Smooth muscle cell (in vitro differentiated cells): ENCODE results near the gene STN1. TPM values are rescaled to one million over a fixed set of nuclear protein-coding genes. Genes with fewer than 3 reads are reported as not detected.

Experiments
- DNase-seq: peaks from one replicate; lab custom pipeline; 2025; ENCODE audit not compliant: unreplicated experiment; lab: John Stamatoyannopoulos, UW
- H2AFZ ChIP-seq: fragments of 200-600 bp; sonication (generic); 2 replicates; pipeline ENCODE4 v1.6.0; 2016; ENCODE audit warnings: antibody characterized with exemption, low read depth, mild to moderate bottlenecking
- H3F3A ChIP-seq: fragments of 200-600 bp; sonication (generic); 2 replicates; pipeline ENCODE4 v1.6.0; 2017; ENCODE audit warnings: antibody characterized with exemption, low read depth
- H3K27ac ChIP-seq: fragments of 200-600 bp; sonication (generic); 2 replicates; pipeline ENCODE4 v1.5.1; 2016; ENCODE audit warnings: low read depth, mild to moderate bottlenecking
- H3K27me3 ChIP-seq: fragments of 200-600 bp; sonication (generic); 2 replicates; pipeline ENCODE4 v1.6.1; 2016; ENCODE audit warnings: low read depth, mild to moderate bottlenecking
- H3K36me3 ChIP-seq: fragments of 200-600 bp; sonication (generic); 2 replicates; pipeline ENCODE4 v1.5.1; 2016; ENCODE audit warnings: low read depth
- H3K4me1 ChIP-seq: fragments of 200-600 bp; sonication (generic); 2 replicates; pipeline ENCODE4 v1.5.1; 2016; ENCODE audit warnings: low read depth
- H3K4me2 ChIP-seq: fragments of 200-600 bp; sonication (generic); 2 replicates; pipeline ENCODE4 v1.6.0; 2016; ENCODE audit warnings: mild to moderate bottlenecking
- H3K4me3 ChIP-seq: fragments of 200-600 bp; sonication (generic); 2 replicates; pipeline ENCODE4 v1.5.1; 2016; ENCODE audit warnings: mild to moderate bottlenecking
- H3K79me2 ChIP-seq: fragments of 200-600 bp; sonication (generic); 2 replicates; pipeline ENCODE4 v1.6.0; 2016; ENCODE audit warnings: low read depth, mild to moderate bottlenecking
- H3K9ac ChIP-seq: fragments of 200-600 bp; sonication (generic); 2 replicates; pipeline ENCODE4 v1.6.0; 2016; ENCODE audit warnings: low read depth
- H3K9me3 ChIP-seq: fragments of 200-600 bp; sonication (generic); replicated peaks from 2 replicates; pipeline ENCODE4 v1.5.1; 2016; ENCODE audit warnings: low read depth
- H4K20me1 ChIP-seq: fragments of 200-600 bp; sonication (generic); 2 replicates; pipeline ENCODE4 v1.6.0; 2016; ENCODE audit warnings: low read depth
- WGBS: methylation state at CpG from one replicate; pipeline ENCODE4 v1.1.7; 2016; ENCODE audit warnings: low lambda C conversion rate; 5-methylcytosine and 5-hydroxymethylcytosine counted together
- polyA plus RNA-seq: library from polyadenylated mRNA; unstranded; fragments of >200 nt; fragmentation: Nextera tagmentation; extraction: Ambion mirVana; gene quantifications from 2 replicates; pipeline ENCODE4 v1.2.1, GENCODE V29; 2016
- total RNA-seq: library from RNA; depleted of rRNA; stranded (reverse); fragments of >200 nt; gene quantifications from 2 replicates; pipeline ENCODE4 v1.2.3, GENCODE V29; 2014
- TF ChIP-seq, protein P1 (sequence below): fragments of 200-600 bp; sonication (generic); IDR thresholded peaks from 2 replicates; pipeline ENCODE4 v1.5.1; 2017; ENCODE audit warnings: borderline replicate concordance, mild to moderate bottlenecking, antibody characterized with exemption; ENCODE audit not compliant: insufficient read depth, poor library complexity, severe bottlenecking

STN1 gene
- total RNA-seq (34.9 and 37.9 TPM in 2 replicates), polyA plus RNA-seq (38.6 and 47.8 TPM in 2 replicates)

- Histone ChIP-seq H3K36me3 (no peaks in the 10 kb centered on the region), H4K20me1 (no peaks in the 10 kb centered on the region), H3K4me3 (peak within 1 kb of the TSS; percentile 60), H3K4me2 (peak within 1 kb of the TSS; percentile 82), H3K9me3 (no peaks in the 10 kb centered on the region), H3K27ac (peak within 1 kb of the TSS; percentile 74), H2AFZ (peak within 1 kb of the TSS; percentile 66), H3K27me3 (no peaks in the 10 kb centered on the region), H3K4me1 (peaks cover 11% of the 10 kb centered on the region), H3F3A (no peaks in the 10 kb centered on the region), H3K9ac (peak within 1 kb of the TSS; percentile 42), H3K79me2 (peaks cover 9% of the 10 kb centered on the region)
- 2% methylated on average over 31 of the region's 53 CpGs for WGBS
- TF ChIP-seq, protein P1, sequence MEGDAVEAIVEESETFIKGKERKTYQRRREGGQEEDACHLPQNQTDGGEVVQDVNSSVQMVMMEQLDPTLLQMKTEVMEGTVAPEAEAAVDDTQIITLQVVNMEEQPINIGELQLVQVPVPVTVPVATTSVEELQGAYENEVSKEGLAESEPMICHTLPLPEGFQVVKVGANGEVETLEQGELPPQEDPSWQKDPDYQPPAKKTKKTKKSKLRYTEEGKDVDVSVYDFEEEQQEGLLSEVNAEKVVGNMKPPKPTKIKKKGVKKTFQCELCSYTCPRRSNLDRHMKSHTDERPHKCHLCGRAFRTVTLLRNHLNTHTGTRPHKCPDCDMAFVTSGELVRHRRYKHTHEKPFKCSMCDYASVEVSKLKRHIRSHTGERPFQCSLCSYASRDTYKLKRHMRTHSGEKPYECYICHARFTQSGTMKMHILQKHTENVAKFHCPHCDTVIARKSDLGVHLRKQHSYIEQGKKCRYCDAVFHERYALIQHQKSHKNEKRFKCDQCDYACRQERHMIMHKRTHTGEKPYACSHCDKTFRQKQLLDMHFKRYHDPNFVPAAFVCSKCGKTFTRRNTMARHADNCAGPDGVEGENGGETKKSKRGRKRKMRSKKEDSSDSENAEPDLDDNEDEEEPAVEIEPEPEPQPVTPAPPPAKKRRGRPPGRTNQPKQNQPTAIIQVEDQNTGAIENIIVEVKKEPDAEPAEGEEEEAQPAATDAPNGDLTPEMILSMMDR, result peak; percentile 13
- DNase-seq, result peak; percentile 95
These were observed at the start of gene STN1 for GRCh38 chr10:103918053-103918846. Gene STN1, minus strand, starts transcription at chr10:103918184. Its CDS starts 590 bp downstream, at chr10:103917594.

GRCh38 chr10:103967448-103968071 lies 49.6 kb upstream of the STN1 start:
- Histone ChIP-seq H3K79me2 (peaks cover 50% of the 10 kb centered on the region), H3F3A (no peaks in the 10 kb centered on the region), H3K4me2 (peak overlapping the region; percentile 100), H3K4me1 (peaks cover 26% of the 10 kb centered on the region), H3K27ac (peak overlapping the region; percentile 68), H3K9me3 (no peaks in the 10 kb centered on the region), H4K20me1 (peaks cover 48% of the 10 kb centered on the region), H3K9ac (peak overlapping the region; percentile 94), H3K4me3 (peak overlapping the region; percentile 94), H3K27me3 (no peaks in the 10 kb centered on the region), H3K36me3 (no peaks in the 10 kb centered on the region), H2AFZ (peak overlapping the region; percentile 86)
- under 1% methylated on average over 53 of the region's 55 CpGs for WGBS
- DNase-seq, result no peak
- TF ChIP-seq, protein P1, result no peak

DNA sequence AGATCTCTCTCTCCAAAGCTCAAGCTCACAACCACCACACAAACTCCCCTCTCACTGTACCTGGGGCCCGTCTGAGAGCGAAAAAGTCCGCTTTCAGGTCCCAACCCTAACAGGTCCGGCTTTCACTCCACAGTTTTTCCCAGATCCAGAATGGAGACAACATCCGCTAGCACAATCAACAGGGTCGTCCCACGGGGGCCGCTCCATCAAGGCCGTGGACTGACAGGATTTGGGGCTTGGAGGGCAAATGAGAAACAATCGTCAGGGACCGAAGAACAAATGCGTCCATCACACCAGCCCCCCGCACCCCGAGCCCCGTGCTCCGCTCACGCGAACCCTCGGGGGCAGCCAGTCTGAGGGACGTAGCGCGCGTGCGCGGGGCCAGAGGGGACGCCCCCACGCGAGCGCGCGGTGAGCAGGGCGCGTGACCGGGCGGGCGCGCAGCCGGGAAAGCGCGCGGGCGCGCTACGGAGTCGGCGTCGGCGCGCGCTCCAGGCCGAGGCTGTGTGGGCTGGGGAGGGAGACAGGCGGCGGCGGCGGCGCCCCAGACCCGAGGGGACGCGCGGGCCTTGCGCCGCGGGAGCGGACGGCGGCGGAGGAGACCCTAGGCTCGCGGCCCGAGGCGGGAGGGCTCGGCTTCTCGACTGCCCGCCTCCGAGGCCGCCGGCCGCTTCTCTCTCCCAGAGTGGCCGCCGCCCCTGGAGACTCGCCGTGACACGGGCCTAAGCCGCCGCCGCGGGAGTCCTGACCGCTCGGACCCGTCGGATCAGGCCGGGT lies 48.9 kb upstream of the STN1 start, which contains the start of gene SLK:
SLK (plus strand) TSS at position 470 of the 777 bp plus-strand sequence. CDS start 606 bp downstream, outside the sequence.
- DNase-seq, result peak; percentile 71
- Histone ChIP-seq H3F3A (no peaks in the 10 kb centered on the region), H3K9ac (peak within 1 kb of the TSS; percentile 94), H3K27ac (peak within 1 kb of the TSS; percentile 68), H3K36me3 (no peaks in the 10 kb centered on the region), H3K4me2 (peak within 1 kb of the TSS; percentile 100), H3K27me3 (no peaks in the 10 kb centered on the region), H2AFZ (peak within 1 kb of the TSS; percentile 100), H3K79me2 (peaks cover 43% of the 10 kb centered on the region), H3K9me3 (no peaks in the 10 kb centered on the region), H4K20me1 (peaks cover 43% of the 10 kb centered on the region), H3K4me1 (peaks cover 26% of the 10 kb centered on the region), H3K4me3 (peak within 1 kb of the TSS; percentile 94)
- TF ChIP-seq, protein P1, result no peak
- 1% methylated on average over 55 of the region's 92 CpGs for WGBS
